Activated CD4-positive, alpha-beta T cell treated with anti-CD3 and anti-CD28 coated beads for 1 hour (primary cell): ENCODE data around the gene TAF1B.

Source experiments
- DNase-seq: peaks from one replicate; pipeline ENCODE4 v3.0.0-alpha.2; 2020

TAF1B gene

DNA sequence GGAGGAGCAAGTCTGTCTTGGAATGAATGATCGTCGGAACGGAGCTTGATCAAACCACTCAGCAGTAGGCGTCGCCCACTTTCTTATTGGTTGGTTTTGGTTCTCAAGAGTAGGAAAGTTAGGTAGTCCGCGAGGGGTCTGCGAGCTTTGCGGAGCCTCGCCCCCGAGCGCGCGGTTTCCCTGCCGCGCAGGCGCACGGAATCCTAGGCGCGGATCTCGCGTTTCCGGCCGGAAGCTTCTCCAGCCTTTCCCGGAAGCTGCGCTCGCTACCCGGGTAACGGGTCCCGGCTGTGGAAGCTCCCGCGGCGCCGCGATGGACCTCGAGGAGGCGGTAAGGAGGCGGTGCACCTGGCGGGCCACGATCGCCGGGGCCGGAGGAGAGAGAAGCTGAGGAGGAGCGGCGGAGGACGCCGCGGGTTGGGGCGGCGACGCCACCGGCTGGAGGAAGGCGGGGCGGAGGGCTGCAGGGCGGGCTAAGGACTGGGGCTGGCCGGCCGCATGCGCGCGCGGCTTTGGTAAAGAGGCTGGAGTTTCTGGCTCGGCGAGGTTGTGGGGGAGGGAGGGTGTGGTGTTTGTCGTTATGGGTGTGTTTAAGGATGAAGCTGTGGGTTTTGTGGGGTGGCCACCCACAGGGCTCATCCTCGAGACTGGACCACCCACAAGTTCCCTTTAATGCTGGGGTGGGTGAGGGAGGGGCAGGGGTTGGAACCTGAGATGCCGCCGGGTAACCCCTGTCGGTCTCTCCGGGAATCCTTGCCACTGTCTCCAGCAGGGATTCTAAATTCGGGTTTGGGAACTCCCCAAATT, at the start of gene TAF1B:
Gene TAF1B (plus strand): TSS at position 246 of the 807 bp plus-strand sequence. CDS start 68 bp downstream, at position 314.
- peak; percentile 69 for DNase-seq

DNA sequence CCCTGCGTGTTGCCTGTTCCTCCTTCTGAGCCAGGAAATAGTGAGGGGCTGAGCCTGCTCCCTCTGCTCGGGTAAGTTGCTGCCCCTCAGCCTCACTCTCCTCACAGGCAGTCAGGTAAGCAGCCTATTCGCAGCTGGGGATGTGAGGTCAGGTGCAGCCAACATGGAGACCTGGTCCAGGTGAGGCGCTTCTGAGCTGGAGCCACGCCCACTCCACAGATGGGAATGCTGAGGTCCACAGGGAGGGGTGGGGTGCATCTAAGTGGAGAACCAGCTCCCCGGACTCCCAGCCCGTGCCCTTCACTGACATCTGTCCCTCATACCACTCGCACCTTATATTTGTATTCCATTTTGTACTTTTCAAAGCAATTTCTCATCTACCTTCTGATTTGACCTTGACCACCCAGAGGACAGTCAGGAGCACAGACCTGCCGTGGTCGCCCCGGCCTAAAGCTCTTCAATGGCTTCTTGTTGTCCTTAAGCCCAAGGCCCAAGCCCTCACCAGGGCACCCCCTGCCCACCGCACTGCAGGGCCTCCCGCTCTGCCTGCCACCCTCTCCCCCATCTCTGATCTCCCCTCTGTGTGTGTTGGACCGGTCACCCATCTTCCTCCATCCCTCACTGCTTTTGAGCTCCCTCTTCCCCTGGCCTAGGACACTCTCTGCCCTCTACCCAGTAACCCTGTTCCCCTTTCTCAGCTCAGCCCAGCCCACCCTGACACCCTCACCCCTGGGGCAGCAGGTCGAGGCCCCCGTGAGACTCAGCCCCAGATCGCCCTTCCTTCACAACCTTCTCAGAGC, 49.2 kb upstream of the TAF1B start:
- no peak for DNase-seq

DNA sequence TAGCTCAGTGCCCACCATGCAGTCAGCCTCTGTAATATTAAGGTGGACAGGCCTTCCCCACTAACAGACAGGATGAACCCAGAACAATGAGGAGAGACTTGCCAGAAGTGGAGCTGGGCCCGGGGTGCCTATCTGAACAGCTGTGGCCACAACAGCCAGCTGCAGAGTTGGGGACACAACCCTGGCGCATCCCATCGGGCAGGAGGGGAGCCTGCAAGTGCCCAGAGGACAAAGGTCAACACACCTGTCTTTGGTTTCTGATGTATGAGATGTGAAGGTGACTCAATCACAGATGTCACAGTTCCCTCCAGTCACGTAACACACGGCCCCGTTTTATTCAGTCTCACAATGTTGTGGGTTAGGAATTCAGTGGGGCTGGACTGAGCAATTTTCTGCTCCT, 48.2 kb upstream of the TAF1B start:
- DNase-seq: no peak

DNA sequence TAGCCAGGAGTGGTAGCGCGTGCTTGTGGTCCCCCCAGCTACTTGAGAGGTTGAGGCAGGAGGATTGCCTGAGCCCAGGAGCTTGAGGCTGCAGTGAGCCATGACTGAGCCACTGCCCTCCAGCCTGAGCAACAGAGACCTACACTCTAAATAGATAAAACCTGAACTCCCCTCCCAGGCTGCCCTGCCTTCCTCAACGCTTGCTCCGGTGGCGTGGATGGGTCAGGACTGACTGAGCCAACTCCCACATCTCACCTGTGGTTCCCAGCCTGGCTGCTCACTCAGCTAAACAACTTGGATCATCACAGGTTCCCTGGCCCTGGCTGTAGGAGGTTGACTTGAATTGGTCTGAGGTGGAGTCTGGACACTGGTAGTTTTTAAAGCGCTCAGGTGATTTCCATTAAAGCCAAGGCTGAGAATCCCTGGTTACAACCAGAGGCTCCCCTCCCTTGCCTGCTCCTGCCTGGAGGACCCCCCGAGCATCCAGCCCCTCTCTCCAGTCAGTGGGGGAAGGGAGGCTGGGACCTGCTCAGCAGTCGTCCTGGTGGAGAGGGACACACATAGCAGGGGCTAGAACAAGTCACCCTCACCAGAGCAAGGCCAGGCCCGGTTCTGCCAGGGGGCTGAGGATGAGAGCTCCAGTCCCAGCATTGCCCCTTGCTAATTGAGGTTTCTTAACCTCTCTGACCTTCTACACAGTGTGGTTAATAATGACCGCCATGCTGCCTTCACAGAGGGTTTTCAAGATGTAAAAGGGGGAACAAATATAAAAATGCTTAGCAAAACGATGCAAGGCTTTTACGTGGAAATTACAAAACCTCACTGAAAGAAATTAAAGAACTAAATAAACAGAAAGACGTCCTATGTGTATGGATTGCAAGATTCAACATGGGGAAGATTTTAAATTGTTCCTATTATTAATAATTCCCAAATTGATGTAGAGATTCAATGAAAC, 46.9 kb upstream of the TAF1B start:
- no peak for DNase-seq

DNA sequence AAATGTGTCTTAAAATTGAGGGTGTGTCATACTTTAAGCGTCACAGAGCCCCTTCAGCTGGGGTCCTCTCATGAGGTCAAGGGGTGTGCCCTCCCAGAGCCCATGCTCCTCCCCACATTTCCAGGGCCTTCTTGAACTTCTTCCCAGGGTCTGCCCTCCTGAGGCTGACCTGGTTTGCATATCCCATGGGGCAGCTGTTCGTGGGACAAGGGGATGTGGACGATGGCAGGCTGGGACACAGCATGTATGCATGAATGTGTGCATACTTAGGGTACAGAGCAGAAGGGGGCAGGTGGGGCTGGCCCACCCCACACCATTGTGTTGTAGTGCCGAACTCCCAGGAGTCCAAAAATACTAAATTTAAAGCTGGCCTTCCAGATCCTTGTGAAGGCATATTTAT, 46.2 kb upstream of the TAF1B start:
- no peak for DNase-seq

DNA sequence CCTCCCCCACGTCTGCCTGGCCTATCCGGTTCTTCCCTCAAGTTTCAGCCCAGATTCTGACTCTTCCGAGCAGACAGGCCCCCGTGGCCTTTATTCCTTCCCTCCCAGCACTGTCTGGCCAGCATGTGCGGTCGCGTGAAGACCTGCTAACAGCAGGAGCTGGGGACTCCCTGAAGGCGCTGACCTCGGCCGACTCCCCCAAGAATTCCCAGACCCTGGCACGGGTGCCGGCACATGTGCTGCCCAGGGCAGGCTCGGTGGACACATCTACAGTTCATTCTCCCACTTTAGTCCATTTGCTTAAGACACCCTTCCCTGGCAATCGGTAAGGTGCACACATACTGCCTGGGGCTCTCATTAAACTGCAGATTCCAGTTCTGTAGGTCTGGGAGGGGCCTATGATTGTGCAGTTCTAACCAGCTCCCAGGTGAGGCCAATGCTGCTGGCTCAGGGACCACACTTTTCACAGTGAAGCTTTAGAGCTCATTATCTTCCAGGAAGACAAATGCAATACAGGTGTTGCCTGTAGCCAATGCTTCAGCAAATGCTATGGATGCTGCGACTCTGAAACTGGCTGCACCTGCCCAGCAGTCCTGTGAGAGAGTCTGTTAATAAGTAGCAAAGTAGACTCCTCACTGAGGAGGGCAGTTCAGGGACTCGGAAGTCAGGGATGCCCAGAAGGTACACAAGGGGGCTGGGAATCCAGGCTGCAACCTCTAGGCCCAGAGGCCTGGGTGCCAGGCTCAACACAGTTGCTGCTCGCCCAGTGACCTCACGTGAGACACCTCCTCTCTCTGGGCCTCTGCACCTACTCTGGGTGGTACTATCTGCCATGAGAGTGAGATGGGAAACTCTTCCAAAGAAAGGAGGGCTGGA, 45.4 kb upstream of the TAF1B start:
- DNase-seq: no peak

DNA sequence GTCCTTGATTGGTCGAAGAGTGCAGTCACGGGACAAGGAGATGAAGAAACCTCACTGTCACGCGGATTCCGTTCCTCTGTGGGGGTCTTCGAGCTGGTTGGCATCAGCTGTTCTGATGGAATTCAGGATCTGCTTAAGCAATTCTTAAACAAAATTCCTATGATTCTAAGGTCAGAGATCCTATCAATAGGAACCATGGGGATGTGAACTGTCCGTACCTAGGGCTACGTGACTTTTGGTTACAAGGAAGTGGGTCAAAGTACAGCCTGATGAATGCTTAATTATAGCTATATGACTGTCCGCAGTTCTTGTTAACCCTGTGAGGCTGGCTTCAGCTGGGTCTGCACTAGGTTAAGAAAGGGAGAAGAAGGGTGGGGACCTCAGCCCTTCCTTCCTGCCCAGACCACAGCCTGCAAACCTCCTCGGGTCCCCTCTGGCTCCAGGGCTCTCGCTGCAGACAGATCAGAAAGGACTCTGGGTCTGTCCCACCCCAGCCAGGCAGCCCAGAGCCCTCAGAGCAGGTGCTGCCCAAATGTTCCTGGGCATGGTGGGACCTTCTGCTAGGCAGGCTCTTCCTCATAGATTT, 44.2 kb upstream of the TAF1B start:
- no peak for DNase-seq

DNA sequence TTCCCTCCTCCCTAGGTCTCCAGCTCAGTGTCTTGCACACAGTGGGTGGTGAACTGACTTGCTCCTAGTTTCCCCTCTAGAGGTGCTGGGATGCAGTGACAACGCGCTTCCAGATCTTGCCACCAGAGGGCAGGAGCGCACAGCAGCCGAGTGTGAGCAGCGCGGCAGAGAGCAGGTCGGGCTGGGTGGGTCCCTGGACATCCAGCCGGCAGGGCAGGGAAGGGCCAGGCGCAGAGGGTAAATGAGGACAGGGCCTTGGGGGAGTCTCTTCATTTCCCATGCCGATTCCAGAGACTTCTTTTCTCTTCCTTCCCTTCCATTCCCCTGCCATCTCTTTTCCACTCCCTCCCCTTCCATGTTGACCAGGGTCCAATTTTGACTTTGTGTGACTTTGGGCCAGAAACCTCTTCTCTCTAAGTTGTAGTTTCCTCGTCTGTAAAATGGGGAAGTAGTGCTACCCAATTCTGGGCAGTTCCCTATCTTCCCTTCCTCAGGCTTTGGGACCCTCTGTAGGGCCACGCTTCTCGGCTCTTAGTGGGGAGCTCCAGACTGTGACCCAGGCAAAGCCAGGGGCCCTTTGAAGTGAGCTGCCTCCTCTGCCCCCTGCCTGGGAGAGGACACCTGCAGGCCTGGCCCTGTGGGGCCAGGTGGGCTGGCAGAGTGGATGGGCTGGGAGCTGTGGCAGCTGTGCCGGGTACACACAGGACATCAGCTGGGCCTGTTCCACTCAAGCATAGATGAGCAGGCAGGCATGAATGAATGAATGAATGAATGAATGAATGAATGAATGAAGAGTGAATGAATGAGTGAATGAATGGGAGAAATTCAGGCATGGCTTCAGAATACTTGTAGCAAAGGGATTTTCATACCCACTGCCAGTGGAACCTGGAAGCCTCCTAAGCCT, 43.3 kb upstream of the TAF1B start:
- peak; percentile 71 for DNase-seq

DNA sequence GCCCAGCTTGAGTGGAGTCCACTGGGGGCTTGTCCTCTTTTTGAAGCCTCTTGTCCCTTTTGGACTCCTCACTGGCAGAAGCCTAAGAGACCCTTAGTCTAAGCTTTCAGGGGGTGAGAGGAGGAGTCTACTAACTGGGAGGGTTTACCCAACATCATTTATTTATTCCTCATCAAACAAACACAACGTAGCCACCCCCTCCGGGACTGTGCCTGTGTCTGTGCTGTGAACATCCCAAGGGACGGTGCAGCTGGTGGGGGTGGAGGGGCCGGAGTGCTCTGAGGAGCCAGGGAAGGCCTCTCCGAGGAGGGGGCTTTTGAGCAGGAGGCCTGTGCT, 42.7 kb upstream of the TAF1B start:
- DNase-seq: no peak

DNA sequence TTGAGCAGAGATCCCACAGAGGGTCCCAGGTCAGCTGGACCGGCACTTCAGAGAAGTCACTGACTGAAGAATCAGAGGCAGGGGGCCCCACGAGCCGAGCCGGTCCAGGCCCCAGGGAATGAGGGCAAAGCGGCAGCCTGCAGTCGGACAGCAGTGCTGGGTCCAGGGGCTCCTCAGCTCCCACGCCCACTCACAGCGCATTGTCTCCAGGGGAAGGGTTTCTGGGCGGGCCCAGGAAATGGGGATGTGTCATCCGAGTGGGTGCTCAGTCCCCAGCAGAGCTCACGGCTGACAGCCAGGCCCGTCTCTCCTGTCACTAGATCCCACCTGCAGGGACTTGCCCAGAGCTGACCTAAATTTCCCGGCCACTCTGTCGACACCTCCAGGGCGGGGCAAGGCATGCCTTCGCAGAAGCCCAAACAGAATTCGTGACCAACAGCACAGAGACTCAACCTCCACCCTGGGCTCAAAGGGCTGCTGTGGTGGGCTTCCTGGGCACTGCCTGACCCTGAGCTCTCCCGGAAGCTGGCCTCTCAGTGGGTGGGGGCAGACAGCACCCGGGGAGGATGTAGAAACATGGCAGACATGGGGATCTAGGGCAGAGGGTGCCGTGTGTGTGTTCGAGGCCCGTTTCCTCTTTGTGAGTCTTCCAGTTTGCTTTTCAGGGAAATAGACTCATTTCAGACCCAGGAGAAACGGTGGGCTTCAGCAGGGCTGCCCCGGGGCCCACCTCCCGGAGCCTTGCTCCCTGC, 42.1 kb upstream of the TAF1B start:
- peak; percentile 24 for DNase-seq

DNA sequence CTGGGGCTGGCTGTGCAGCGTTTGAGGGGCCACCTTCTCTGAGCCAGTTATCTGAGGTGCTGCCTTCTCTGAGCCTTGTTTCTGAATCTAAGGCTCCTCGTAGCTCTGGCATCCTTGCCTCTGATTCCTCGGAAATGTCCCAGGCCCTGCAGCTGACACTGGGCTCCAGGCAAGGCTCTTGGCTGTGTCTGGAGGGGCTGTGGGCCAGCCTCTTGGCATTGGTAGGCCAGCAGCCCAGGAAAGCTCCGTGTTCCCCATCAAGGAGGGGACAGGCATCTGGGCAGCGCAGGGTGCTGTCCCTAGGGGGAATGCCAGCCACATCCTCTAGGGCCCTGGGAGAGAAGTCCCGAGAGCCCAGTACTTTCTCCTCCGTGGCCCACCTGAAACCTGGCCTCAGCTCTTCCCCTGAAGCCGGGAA, 40.7 kb upstream of the TAF1B start:
- no peak for DNase-seq

DNA sequence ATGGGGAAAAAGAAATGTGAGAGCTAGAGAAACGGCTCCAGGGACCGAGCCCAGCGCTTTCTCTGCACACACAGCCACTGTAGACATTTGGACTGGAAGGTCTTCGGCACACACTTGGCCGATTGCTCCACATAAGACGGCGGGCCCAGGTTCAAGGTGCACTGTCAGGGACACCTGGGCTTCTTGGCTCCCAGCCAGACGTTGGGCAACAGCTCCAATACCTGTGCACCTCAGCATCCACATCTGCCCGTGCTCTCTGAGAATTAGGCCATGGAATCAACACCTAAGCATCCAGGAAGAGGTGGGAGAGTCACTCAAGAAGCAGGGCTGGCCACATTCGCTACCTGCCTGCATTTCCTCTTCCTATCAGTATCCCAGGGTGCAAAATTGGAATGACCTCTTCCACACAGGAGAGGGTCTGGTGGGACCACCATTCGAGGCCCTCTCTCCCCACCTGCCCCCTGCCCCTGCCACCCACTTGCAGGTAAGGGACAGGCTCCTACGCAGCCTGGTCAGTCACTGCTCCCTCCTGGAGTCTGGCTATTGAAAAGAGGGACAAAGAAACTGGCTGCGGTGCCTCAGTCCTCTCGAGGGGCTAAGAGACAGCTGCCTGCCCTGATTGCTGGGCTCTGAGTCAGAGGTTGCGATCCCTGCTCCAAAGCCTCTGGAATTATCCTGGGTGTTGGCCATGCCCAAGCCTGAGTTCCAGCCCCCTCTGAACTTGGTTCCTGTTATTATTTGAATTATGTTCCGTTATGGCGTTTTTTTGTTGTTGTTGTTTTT, 40.1 kb upstream of the TAF1B start:
- no peak for DNase-seq

DNA sequence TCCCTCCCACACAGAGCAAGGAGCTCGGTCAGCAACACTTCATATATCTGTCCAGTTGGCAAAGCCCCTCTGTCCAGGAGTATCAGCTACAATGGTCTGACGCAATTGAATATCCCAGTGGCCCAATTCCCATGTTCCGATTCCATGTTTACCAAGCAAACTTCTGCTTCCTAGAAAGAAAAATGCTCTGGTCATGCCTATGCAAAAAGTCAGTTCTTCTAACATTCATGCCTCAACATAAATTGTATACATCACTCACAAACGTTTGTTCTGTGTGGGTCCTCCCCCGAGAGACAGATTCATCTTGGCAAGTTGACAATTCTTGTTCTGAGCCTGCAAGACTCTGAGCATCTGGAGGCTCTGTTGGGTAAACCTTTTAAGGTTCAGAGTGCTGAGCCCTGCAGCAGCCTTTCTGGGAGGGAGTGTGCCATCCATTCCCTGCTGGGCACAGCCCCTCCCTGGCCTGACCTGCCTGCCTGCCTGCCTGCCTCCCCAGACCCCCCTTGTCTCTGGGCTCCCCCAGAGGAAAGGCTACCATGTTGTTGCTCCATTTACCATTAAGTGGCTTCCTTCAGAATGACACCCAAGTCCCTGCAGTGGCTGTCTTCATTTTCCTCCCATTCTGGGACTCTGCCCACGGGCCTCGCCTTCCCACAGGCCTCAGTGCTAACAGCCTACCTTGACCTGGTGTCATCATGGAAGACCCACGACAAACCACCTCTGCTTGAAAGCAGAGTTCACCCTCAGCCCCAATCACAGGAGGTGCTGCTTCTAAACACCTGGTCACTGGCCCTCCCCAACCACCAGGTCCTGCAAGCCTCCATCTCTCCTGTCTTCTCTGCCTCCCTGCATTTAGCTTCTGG, 37.6 kb upstream of the TAF1B start:
- DNase-seq: no peak

DNA sequence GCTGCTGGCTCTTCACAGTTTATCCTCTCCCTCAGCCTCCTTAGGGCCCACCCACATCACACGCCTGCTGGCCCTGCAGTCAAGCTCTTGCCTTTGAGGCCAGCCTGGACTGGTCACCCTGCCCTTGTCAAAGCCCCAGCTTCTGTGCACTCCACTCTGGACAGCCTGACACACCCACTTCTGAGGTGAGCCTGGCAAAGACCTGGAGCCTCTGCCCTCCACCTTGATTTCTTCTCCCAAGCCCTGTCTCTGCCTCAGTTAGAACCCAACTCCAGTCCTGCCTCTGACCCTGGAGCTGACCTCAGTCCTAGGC, 37.0 kb upstream of the TAF1B start:
- no peak for DNase-seq

DNA sequence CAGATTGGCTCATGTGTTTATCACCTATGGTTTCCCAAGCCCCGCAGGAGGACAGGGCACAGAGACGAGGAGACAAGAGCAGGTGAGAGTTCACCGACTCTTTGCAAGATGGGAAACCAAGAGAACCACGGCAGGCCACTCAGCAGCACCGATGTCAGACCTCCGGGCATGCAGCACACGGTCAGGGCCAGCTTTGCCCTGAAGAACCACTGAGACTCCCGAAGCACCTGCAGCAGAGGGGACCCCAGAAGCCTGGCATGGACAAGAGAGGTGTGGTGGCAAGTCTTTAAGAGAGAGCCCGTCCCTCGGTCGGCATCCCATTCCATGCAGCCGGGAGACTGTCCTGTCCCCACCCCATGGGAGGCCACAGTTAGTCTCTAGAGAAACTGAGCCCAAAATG, 36.6 kb upstream of the TAF1B start:
- no peak for DNase-seq

DNA sequence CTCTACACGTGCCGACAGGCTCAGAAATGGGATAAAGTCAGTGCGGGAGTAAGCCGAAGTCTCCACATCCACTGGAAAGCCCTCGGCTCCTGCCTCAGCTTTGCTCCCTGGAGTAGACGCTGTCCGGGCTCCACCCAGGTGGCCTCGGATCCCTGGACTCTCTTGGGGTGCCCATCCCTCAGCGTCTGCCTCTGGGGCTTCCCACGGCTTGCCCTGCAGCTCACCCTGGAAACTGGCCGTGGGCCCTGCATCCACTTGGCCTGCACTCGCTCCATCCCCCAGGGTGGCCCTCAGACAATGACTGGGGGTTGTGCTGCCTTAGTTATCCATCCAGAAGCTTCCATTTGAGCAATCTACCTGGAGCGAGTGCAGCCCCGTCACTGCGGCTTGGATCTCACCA, 36.2 kb upstream of the TAF1B start:
- no peak for DNase-seq

DNA sequence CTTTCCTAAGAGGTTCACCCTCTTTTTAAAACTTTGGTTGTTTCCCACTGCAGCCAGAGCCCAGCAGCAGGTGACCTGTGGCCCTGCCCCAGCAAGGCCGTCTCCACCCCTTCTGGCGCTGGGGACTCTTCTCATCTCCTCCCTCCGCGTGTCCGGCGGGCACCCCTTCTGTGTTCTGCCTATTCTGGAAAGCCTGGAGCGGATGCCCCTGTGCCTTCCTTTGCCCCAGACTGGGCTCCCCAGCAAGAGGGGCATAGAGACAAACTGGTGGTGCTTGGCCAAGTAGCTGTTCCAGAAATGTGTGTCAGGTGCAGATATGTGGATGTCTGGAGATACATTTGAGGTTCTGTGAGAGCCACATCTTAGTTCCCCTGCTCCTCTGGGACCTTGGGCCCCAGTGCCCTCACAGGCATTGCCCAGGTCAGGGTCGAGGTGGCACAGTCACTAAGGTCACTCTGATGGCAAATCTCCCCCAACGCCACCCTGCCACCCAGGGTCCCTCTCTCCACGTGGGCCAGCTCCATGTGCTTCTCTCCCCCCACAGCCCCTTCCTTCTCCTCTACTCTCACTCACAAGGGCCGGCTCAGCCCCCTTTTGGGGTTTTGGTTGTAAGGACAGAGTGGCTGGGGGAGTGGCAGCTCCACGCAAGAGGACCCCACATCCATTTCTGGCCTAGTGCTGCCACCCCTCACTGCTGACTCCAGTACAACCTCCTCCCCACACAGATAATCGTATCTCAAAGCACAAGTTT, 35.5 kb upstream of the TAF1B start:
- DNase-seq: no peak
